NCI-H2171 (cell line): Measurements from ENCODE around the gene TRPC6.
"Not testable (repeated sequence)": the region's sequence is repeated elsewhere in the genome, so short reads cannot be mapped to it uniquely, and the experiment has no call there.

Experiments
- DNase-seq: peaks from one replicate; lab custom pipeline; 2025; lab: John Stamatoyannopoulos, UW

The TRPC6 gene

GRCh38 chr11:101521821-101522220 lies 62.0 kb downstream of the TRPC6 start:
- DNase-seq: no peak

DNA sequence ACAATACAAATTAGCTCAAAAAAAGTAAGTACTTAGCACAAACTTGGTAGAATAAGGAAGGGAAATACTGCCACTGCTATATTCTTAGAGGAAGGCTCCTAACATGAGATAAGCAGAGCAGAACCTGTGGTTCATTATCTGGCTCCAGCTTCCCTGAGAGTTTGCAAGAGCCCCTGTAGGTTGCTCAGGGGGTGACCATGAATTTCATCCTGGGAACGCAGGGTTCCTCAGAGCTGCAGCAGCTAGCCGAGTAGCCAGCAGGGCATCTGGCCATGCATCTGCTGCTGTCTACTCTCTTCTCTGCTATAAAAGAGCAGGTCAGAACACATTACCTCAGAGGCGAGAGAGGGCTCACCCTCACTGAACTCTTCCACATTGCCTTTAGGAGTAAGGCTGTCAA lies 67.3 kb downstream of the TRPC6 start:
- DNase-seq: no peak

DNA sequence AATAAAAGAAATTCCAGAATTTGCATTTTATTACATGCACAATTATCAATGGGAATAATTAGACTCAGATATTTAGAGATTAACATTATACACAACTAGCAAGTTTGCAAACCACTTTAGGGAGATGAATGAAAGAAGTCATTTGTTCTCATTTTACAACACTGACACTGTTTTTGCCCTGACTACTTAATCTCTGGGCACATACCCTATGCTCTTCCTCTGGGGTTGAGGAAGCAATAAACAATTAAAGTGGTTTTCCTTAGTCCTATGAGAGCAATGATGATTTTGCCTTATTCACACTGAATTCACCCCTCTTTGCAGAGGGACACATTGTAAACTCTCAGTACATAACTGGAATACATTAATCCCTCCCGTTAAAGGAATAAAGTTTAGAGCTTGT lies 72.7 kb downstream of the TRPC6 start:
- no peak for DNase-seq

- DNase-seq: no peak
Measured at GRCh38 chr11:101510591-101510990, 73.2 kb downstream of the TRPC6 start.

- DNase-seq: no peak
Measured at GRCh38 chr11:101509922-101510321, 73.9 kb downstream of the TRPC6 start.

DNA sequence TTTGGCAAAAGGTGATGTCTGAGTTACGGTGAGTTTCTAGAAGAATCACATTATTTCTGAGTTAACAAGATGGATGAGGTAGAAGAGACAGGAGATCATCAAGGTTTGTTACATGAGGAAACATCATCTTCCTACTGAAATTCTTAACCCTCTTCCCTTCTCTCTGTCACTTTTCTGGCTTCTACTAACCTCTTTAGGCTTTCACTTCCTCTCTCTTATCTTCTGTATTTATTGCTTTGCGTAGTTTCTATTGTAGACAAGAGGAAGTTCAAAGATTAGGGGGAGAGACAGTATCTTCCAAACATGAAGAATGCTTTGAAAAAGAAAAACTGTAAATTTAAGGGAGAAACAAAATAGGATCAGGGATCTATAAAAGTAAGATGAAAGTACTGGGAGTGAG lies 75.4 kb downstream of the TRPC6 start:
- no peak for DNase-seq

GRCh38 chr11:101498891-101499290 lies 84.9 kb downstream of the TRPC6 start:
- DNase-seq: no peak

DNA sequence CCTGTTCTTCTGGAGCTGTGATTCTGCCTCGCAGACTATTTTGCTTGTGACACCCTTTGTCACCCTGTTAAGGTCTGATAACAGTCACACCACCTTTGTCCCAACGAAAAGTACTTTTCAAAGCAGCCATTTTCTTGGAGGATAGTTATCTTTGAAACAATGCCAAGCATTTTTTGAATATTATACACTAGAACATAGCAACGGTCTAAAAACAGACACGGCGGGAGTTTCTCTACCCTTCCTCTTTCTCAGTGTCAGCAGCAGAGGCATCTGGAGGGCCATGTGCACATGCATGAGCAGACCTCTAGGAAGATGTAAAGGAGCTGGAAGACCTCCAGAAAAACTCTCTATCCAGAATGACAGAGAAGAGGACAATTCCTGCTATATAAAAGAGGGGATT lies 86.5 kb downstream of the TRPC6 start:
- DNase-seq: no peak

DNA sequence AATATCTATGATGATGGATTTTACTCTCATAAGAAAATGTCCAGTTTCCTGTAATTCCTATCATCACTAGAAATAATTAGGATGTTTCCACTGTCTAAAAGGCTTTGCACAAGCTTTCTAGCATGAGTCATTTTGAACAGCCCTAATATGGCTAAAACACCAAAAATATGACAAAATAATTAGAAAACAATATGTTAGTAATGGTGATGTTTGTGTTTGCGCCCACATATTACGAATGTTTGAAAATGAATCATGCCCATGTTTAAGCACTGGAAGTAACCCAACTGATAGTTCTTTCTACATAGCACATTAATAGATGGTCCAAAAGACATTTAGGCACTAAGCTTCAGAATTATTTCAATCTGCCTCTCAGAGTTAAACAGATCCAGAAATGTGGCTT lies 96.0 kb downstream of the TRPC6 start:
- no peak for DNase-seq

GRCh38 chr11:101482556-101483124 lies 101.2 kb downstream of the TRPC6 start:
- DNase-seq: no peak

GRCh38 chr11:101478587-101479369 lies 105.0 kb downstream of the TRPC6 start:
- DNase-seq: no peak

DNA sequence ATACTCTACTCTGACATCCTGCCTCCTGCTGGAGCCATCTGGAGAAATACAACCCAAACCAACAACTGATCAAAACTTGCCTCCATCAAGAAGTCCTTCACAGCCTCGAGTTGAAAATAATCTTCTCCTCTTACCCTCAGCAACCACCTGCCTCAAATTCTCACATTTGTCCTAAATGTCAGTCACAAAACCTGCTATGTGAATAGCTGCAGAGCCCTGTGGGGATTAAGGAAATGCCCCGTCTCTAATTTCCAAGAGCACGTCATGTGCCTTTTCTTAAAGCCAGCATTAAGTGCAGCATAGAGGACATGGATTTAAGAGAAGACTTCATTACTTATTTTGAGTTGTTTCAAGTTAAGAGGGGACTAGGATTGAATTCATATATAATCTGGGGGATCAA lies 105.9 kb downstream of the TRPC6 start:
- DNase-seq: no peak

GRCh38 chr11:101476191-101476590 lies 107.6 kb downstream of the TRPC6 start:
- DNase-seq: no peak

DNA sequence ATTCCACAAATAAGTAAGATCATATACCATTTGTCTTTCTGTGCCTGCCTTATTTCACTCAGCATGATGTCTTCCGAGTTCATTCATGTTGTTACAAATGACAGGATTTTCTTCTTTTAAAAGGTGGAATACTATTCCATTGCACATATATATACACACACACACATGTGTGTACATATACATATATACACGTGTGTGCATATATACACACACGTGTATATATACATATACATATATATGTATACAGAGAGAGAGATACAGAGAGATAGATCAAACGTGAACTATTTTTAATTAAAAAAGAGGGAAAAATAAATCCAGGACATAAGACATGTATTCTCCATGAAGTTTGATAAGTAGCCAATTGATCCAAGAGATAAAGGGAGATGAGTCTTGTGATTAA lies 108.1 kb downstream of the TRPC6 start:
- DNase-seq: no peak

- no peak for DNase-seq
Measured at GRCh38 chr11:101474666-101475065, 109.1 kb downstream of the TRPC6 start.

- DNase-seq: no peak
Measured at GRCh38 chr11:101470881-101471520, 112.8 kb downstream of the TRPC6 start.

- DNase-seq: no peak
Measured at GRCh38 chr11:101470419-101470818, 113.4 kb downstream of the TRPC6 start.

GRCh38 chr11:101466352-101466751 lies 117.5 kb downstream of the TRPC6 start:
- DNase-seq: no peak

DNA sequence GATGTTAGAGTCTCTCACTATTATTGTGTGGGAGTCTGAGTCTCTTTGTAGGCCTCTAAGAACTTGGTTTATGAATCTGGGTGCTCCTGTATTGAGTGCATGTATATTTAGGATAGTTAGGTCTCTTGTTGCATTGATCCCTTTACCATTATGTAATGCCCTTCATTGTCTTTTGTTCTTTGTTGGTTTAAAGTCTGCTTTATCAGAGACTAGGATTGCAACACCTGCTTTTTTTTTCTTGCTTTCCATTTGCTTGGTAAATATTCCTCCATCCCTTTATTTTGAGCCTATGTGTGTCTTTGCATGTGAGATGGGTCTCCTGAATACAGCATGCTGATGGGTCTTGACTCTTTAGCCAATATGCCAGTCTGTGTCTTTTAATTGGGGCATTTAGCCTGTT lies 119.4 kb downstream of the TRPC6 start:
- DNase-seq: not testable (repeated sequence)

- no peak for DNase-seq
Measured at GRCh38 chr11:101459020-101459419, 124.8 kb downstream of the TRPC6 start.

DNA sequence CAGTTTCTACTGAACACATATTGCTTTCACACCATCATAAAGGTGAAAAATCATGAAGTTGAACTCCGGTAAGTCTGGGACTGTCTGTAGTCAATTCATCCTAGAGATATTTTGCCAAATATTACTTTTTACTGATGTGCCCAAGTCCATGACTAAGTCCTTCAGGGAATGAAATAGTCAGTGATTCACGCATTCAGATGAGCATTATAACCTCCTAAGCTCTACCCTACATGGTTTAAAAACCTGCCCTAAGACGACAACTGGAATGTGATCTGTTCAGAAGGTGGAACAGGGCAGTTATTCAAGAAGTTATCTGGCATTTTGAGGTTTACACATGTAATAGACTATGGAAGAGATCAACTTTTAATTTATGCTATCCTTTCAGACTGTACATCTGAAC lies 125.6 kb downstream of the TRPC6 start:
- no peak for DNase-seq

GRCh38 chr11:101456812-101457211 lies 127.0 kb downstream of the TRPC6 start:
- no peak for DNase-seq

DNA sequence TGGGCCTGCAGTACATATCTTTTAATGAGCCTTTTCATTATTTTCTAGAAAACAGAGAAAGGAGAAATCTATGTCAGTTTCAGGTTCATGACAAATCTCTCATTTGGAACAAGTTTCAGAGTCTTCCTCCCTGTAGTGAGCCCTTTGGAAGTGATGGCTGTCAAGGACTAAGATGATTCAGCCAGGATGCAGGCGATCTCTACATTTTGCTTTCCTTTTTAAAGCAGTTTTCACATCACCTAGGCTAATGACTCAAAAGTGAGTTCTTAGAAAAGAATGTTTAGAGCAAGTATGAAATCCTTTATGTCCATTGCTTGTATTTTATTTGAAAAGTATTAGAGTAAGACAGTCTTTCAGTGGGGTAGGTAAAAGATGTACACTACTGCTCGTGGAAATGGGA lies 130.1 kb downstream of the TRPC6 start:
- no peak for DNase-seq
